K562 (cell line): ENCODE results near the gene TSG101. TPM values are rescaled to one million over a fixed set of nuclear protein-coding genes. Genes with fewer than 3 reads are reported as not detected.
A peak's percentile ranks its signal among the peaks of the same experiment; 100 is the strongest.

ENCODE experiments used
- ATAC-seq: fragments of 200-7000 bp; cut with Tn5 transposase; 3 replicates; pipeline ENCODE4 v1.9.1; 2020; ENCODE audit warnings: moderate library complexity
- BruUV-seq: library from RNA; stranded (reverse); fragments of 400-500 nt; replicated peaks from 2 replicates; lab custom pipeline; 2021; lab: Mats Ljungman, UMichigan
- CTCF ChIA-PET: fragments of 300-600 bp; formaldehyde crosslinking; extraction: SDS; loops from one replicate; lab custom pipeline; 2021; ENCODE audit warnings: low intra/inter-chr PET ratio; lab: Yijun Ruan, JAX
- POLR2A ChIA-PET: fragments of 300-600, 350-650 bp; sonication (Branson Sonifier 250); formaldehyde crosslinking; extraction: SDS; loops from one replicate; lab custom pipeline; 2021; ENCODE audit warnings: antibody characterized with exemption, inconsistent platforms; lab: Yijun Ruan, JAX
- DNase-seq, 4 experiments: peaks; one replicate each; pipeline versions ENCODE4 v3.0.0 to v3.0.0-alpha.2; 2011 to 2018; ENCODE audit warnings: low spot score in 3 of 4, mixed read lengths in 3 of 4; ENCODE audit errors: extremely low read depth in 1 of 4
- FAIRE-seq: peaks from 2 replicates; lab custom pipeline; 2011; peaks lifted over from hg19 to GRCh38; lab: Jason Lieb, UNC
- H2AFZ ChIP-seq: 2 replicates; pipeline ENCODE4 v1.6.0; 2011; ENCODE audit warnings: low read depth, low read length, control low read depth, inconsistent platforms
- H3K27ac ChIP-seq: fragments of 200-600 bp; 3 replicates; pipeline ENCODE4 v1.8.0; 2011; ENCODE audit warnings: low read depth, mild to moderate bottlenecking, control low read depth, inconsistent platforms, low read length, moderate library complexity, mixed read lengths; ENCODE audit errors: extremely low read depth
- H3K27me3 ChIP-seq, 2 experiments: fragments of 300-600 bp in 1 of 2; 2 replicates in 1 of 2; 3 replicates in 1 of 2; pipeline versions ENCODE4 v1.6.0 to v1.8.0; 2011; ENCODE audit warnings: inconsistent platforms in 2 of 2, low read length in 2 of 2, mild to moderate bottlenecking in 1 of 2, mixed read lengths in 1 of 2, moderate library complexity in 1 of 2; ENCODE audit not compliant: control insufficient read depth in 2 of 2, insufficient read depth in 2 of 2
- H3K36me3 ChIP-seq: fragments of 300-600 bp; 3 replicates; pipeline ENCODE4 v1.8.0; 2011; ENCODE audit warnings: mild to moderate bottlenecking, low read length, inconsistent platforms; ENCODE audit not compliant: control insufficient read depth, insufficient read depth
- H3K4me1 ChIP-seq, 2 experiments: fragments of 200-600 bp in 1 of 2; replicated peaks in 1 of 2; 2 replicates in 1 of 2; 3 replicates in 1 of 2; pipeline versions ENCODE4 v1.5.1 to v1.8.0; 2011; ENCODE audit warnings: inconsistent platforms in 2 of 2, low read length in 2 of 2, mild to moderate bottlenecking in 1 of 2, mixed read lengths in 1 of 2, moderate library complexity in 1 of 2; ENCODE audit not compliant: control insufficient read depth in 2 of 2, insufficient read depth in 2 of 2
- H3K4me2 ChIP-seq: 2 replicates; pipeline ENCODE4 v1.6.1; 2011; ENCODE audit warnings: low read length, control low read depth, inconsistent platforms, mixed read lengths; ENCODE audit not compliant: insufficient read depth
- H3K4me3 ChIP-seq: fragments of 200-600 bp; sonication (generic), shearing (Covaris generic); 2 replicates; pipeline ENCODE4 v1.5.1; 2016; ENCODE audit warnings: control low read depth, inconsistent platforms
- H3K79me2 ChIP-seq: fragments of 200-600 bp; 3 replicates; pipeline ENCODE4 v1.8.0; 2011; ENCODE audit warnings: low read length, inconsistent platforms; ENCODE audit not compliant: control insufficient read depth, insufficient read depth
- H3K9ac ChIP-seq, 2 experiments: 2 replicates each; pipeline versions ENCODE4 v1.6.0 to v1.6.1; 2011; ENCODE audit warnings: low read depth in 2 of 2, low read length in 2 of 2, control low read depth in 1 of 2, inconsistent platforms in 1 of 2, mild to moderate bottlenecking in 1 of 2, mixed read lengths in 1 of 2; ENCODE audit not compliant: insufficient read depth in 1 of 2
- H3K9me1 ChIP-seq: one replicate; pipeline ENCODE4 v1.6.0; 2011; ENCODE audit warnings: inconsistent platforms, mild to moderate bottlenecking, low read length, moderate library complexity; ENCODE audit not compliant: control insufficient read depth, insufficient read depth
- H3K9me3 ChIP-seq: replicated peaks from 2 replicates; pipeline ENCODE4 v1.5.1; 2011; ENCODE audit warnings: low read depth, low read length, inconsistent platforms; ENCODE audit not compliant: control insufficient read depth, insufficient read depth
- H4K20me1 ChIP-seq: replicated peaks from 2 replicates; pipeline ENCODE4 v1.6.1; 2011; ENCODE audit warnings: low read length, inconsistent platforms, mixed read lengths; ENCODE audit not compliant: control insufficient read depth, insufficient read depth
- AFF1 ChIP-seq, 2 experiments: fragments of 450-650 bp; IDR thresholded peaks; 2 replicates each; pipeline ENCODE4 v1.6.1; 2018; ENCODE audit warnings: mild to moderate bottlenecking in 2 of 2, low read depth in 1 of 2; ENCODE audit not compliant: partially characterized antibody in 2 of 2
- C11orf30 ChIP-seq: fragments of 450-650 bp; IDR thresholded peaks from 2 replicates; pipeline ENCODE4 v1.6.1; 2016; ENCODE audit warnings: low read depth, mild to moderate bottlenecking
- FOXA1 ChIP-seq: fragments of 450-650 bp; IDR thresholded peaks from 2 replicates; pipeline ENCODE4 v1.6.1; 2016; ENCODE audit warnings: mild to moderate bottlenecking, borderline replicate concordance
- HES1 ChIP-seq: fragments of 450-650 bp; IDR thresholded peaks from 2 replicates; pipeline ENCODE4 v1.6.1; 2016; ENCODE audit warnings: low read depth, mild to moderate bottlenecking, moderate library complexity
- KDM2B ChIP-seq: fragments of 250-450 bp; sonication (Bioruptor Pico); IDR thresholded peaks from 2 replicates; pipeline ENCODE4 v1.8.0; 2021; ENCODE audit warnings: mild to moderate bottlenecking, moderate library complexity
- MAFF ChIP-seq: IDR thresholded peaks from 2 replicates; pipeline ENCODE4 v1.6.1; 2012; ENCODE audit warnings: low read length, improper control_type of control experiment
- MAFG ChIP-seq: fragments of 450-650 bp; conservative IDR thresholded peaks from 2 replicates; pipeline ENCODE4 v1.6.1; 2016; ENCODE audit warnings: missing genetic modification characterization, missing compliant biosample characterization
- MAFK ChIP-seq: IDR thresholded peaks from 2 replicates; pipeline ENCODE4 v1.6.1; 2011; ENCODE audit warnings: low read length, improper control_type of control experiment
- SAFB2 ChIP-seq: fragments of 200-400 bp; formaldehyde crosslinking; IDR thresholded peaks from 2 replicates; pipeline ENCODE4 v1.6.1; 2018; ENCODE audit warnings: borderline replicate concordance, low read length, low read depth, moderate library complexity; ENCODE audit not compliant: severe bottlenecking
- SMC3 ChIP-seq: conservative IDR thresholded peaks from 2 replicates; pipeline ENCODE4 v1.6.1; 2011; ENCODE audit warnings: low read depth, low read length, improper control_type of control experiment; ENCODE audit not compliant: insufficient read depth
- TFAP4 ChIP-seq: sonication (generic); formaldehyde crosslinking; IDR thresholded peaks from 2 replicates; pipeline ENCODE4 v1.8.0; 2022; ENCODE audit warnings: missing genetic modification reagents, mild to moderate bottlenecking, moderate library complexity, borderline replicate concordance
- ZBTB5 ChIP-seq: fragments of 450-650 bp; IDR thresholded peaks from 2 replicates; pipeline ENCODE4 v1.6.1; 2017; ENCODE audit warnings: antibody characterized with exemption
- ZNF121 ChIP-seq: sonication (generic); formaldehyde crosslinking; conservative IDR thresholded peaks from 2 replicates; pipeline ENCODE4 v1.8.0; 2022; ENCODE audit warnings: missing genetic modification reagents
- ZNF133 ChIP-seq: fragments of 250-450 bp; sonication (Bioruptor Pico); IDR thresholded peaks from 2 replicates; pipeline ENCODE4 v1.4.0; 2020; ENCODE audit warnings: mild to moderate bottlenecking
- ZNF224 ChIP-seq: sonication (generic); formaldehyde crosslinking; IDR thresholded peaks from 2 replicates; pipeline ENCODE4 v1.8.0; 2022; ENCODE audit warnings: mild to moderate bottlenecking, missing genetic modification reagents
- ZNF316 ChIP-seq: fragments of 450-650 bp; IDR thresholded peaks from 2 replicates; pipeline ENCODE4 v1.6.1; 2016
- ZNF75A ChIP-seq: fragments of 450-650 bp; formaldehyde crosslinking; IDR thresholded peaks from 2 replicates; pipeline ENCODE4 v1.4.0; 2020; ENCODE audit warnings: mild to moderate bottlenecking
- WGBS: fragments of 100-300 bp; shearing (Covaris generic); methylation state at CpG from one replicate; pipeline ENCODE4 v1.1.6; 2016; ENCODE audit warnings: low coverage, mixed read lengths; ENCODE audit not compliant: insufficient coverage; ENCODE audit errors: missing lambda C conversion rate; 5-methylcytosine and 5-hydroxymethylcytosine counted together
- in situ Hi-C: fragments of 300-500 bp; cut with MboI; formaldehyde crosslinking; loops from 4 replicates; pipeline ENCODE4 v1.15.0; 2018; ENCODE audit warnings: inconsistent platforms, mixed read lengths
- intact Hi-C: fragments of 100-400 bp; cut with micrococcal nuclease; formaldehyde crosslinking; loops from 2 replicates; pipeline ENCODE4 v1.14.2; 2022
- polyA plus RNA-seq, 8 experiments: library from polyadenylated mRNA; depleted of rRNA in 4 of 8; stranded (reverse) in 5 of 8; unstranded in 3 of 8; fragments of >200 nt; fragmentation: Nextera tagmentation in 2 of 8; fragmentation: Illumina TruSeq in 1 of 8; extraction: Ambion mirVana in 2 of 8; extraction: Trizol in 1 of 8; gene quantifications; 2 replicates each; pipeline versions ENCODE4 v1.2.1 to v1.2.3, GENCODE V29; 2011 to 2014; ENCODE audit warnings: inconsistent platforms in 1 of 8, missing spikeins in 1 of 8
- total RNA-seq, 7 experiments: library from RNA; depleted of rRNA in 6 of 7; stranded (reverse); fragments of >200 nt in 6 of 7; fragmentation: Illumina TruSeq in 2 of 7; extraction: Trizol in 2 of 7; gene quantifications; 2 replicates each; pipeline versions ENCODE4 v1.2.1 to v1.2.3, GENCODE V29; 2011 to 2021; ENCODE audit warnings: low replicate concordance in 1 of 7

Gene TSG101
- total and polyA plus RNA-seq, 9 of the 15 experiments (the other 6 are each of a cell fraction or from before 2014, with no cell fraction given), result 24.6 to 141 (median 60.0) TPM

- in situ Hi-C loops, result no loop called here
- no peaks in the 10 kb centered on the region for H3K27me3 ChIP-seq
- H3K9me3 ChIP-seq, result no peaks in the 10 kb centered on the region
- peaks cover 15% of the 10 kb centered on the region; the same call in 2 of the 3 replicates for H3K36me3 ChIP-seq
- H3K4me1 ChIP-seq, result no peaks in the 10 kb centered on the region; a peak in 1 of 5 replicates
- DNase-seq, result no peak
- ChIA-PET CTCF (no interaction called here), POLR2A (no interaction called here)
- no peak overlapping the region for H3K4me3 ChIP-seq
- no peaks in the 10 kb centered on the region for H3K9me1 ChIP-seq
- no TSS peak for BruUV-seq
- WGBS, result 70% methylated on average over 2 of the region's 3 CpGs
- FAIRE-seq, result no peak
- H3K27ac ChIP-seq, result no peak overlapping the region
- H3K4me2 ChIP-seq, result no peak overlapping the region
- no peak overlapping the region for H3K9ac ChIP-seq
- no peaks in the 10 kb centered on the region for H4K20me1 ChIP-seq
- no peak overlapping the region for H2AFZ ChIP-seq
- H3K79me2 ChIP-seq, result peaks cover 30% of the 10 kb centered on the region
- intact Hi-C loops, result loop anchor here (10.0 kb wide), 1 partner anchor 286 kb away; the partner anchor contains the start of gene SAA4
- no peak for ATAC-seq
- TF ChIP-seq TFAP4 (CRISPR knock-in tag) (no peak), SAFB2 (no peak), ZNF121 (CRISPR knock-in tag) (no peak), MAFG (tag) (peak; percentile 84), AFF1 (IDR thresholded peaks at IDR 0.05; ENCODE audit: low read depth in 1 of 2, partially characterized antibody in 2 of 2) (no peak), FOXA1 (no peak), ZNF75A (no peak), HES1 (no peak), KDM2B (CRISPR knock-in tag) (no peak), ZBTB5 (no peak), ZNF224 (CRISPR knock-in tag) (no peak), ZNF316 (peak; percentile 97), MAFF (peak; percentile 93), SMC3 (no peak), C11orf30 (peak; percentile 90), MAFK (peak; percentile 90), ZNF133 (CRISPR knock-in tag) (no peak)
Measured at GRCh38 chr11:18521122-18521521, 5.6 kb downstream of the TSG101 start.
